ENCODE measurements around the gene EHBP1.

DNA sequence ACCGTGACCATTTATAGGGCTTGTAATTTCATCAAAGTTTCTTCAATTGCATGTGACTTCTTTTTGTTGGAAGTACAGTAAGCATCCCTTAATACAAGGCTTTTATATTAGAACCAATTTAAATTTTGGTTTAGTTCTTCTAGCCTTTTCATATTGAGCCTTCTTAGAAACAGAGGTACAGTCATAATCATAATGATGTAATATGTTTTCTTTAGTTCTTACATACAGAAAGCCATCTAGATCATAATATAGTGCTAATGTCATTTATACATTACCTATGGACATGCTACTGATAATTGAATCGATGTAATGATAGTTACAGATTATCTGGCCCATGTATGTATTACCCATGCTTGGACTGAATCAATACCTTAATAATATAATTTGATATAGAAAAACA lies 235.2 kb downstream of the EHBP1 start:
- TF ChIP-seq, protein P1, sequence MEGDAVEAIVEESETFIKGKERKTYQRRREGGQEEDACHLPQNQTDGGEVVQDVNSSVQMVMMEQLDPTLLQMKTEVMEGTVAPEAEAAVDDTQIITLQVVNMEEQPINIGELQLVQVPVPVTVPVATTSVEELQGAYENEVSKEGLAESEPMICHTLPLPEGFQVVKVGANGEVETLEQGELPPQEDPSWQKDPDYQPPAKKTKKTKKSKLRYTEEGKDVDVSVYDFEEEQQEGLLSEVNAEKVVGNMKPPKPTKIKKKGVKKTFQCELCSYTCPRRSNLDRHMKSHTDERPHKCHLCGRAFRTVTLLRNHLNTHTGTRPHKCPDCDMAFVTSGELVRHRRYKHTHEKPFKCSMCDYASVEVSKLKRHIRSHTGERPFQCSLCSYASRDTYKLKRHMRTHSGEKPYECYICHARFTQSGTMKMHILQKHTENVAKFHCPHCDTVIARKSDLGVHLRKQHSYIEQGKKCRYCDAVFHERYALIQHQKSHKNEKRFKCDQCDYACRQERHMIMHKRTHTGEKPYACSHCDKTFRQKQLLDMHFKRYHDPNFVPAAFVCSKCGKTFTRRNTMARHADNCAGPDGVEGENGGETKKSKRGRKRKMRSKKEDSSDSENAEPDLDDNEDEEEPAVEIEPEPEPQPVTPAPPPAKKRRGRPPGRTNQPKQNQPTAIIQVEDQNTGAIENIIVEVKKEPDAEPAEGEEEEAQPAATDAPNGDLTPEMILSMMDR (conservative IDR thresholded peaks at IDR 0.05; ENCODE audit: low read length) = no peak
- no peak for TF ChIP-seq EZH2phosphoT487 (IDR thresholded peaks at IDR 0.05; ENCODE audit: borderline replicate concordance)
